ENCODE data around the gene SMIM7.

SMIM7 gene

GRCh38 chr19:16620018-16620417 is 39.9 kb downstream of the SMIM7 start:
- no peak for DNase-seq

- no peak for DNase-seq
These were observed 40.5 kb downstream of the SMIM7 start for GRCh38 chr19:16619457-16619856.

GRCh38 chr19:16618248-16618647 is 41.7 kb downstream of the SMIM7 start:
- DNase-seq: no peak

DNA sequence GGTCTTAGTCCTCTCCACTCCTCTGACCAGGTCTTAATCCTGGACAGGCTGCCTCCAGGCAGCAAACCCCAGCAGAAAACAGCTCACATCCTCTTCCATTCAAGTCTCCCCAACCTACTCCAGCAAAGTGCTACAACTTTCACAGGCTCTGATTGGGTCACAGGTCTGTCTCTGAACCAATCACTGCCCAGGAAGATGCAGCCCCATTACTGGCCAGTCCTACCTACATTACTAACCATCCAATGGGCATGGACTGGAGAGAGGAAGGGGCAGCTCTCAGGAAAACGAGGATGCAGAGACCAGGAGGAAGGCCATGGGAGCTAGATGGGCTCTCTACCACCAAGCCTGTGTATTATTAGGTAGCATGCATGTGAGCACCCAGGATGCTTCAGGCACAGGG is 44.1 kb downstream of the SMIM7 start:
- DNase-seq: no peak

GRCh38 chr19:16614941-16615340 is 45.0 kb downstream of the SMIM7 start:
- no peak for DNase-seq

DNA sequence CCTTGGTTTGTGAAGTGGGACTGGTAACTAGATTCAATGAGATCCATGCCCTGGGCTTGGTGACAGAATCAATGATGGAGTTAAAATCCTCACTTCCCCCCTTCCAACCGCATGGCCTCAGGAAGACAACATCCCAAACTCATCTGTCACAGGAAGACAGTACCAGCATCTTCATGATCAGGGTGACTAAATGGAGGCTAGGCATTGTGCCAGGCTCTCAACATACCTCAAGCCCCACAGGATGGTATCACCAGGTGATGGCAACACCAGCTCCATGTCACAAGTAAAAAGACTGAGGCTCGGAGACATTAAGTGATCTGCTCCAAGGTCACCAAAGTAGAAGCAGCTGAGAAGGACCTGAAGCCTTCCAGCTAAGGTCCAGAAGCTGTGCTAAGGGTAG is 46.1 kb downstream of the SMIM7 start:
- no peak for DNase-seq

GRCh38 chr19:16612636-16613035 is 47.3 kb downstream of the SMIM7 start:
- no peak for DNase-seq

DNA sequence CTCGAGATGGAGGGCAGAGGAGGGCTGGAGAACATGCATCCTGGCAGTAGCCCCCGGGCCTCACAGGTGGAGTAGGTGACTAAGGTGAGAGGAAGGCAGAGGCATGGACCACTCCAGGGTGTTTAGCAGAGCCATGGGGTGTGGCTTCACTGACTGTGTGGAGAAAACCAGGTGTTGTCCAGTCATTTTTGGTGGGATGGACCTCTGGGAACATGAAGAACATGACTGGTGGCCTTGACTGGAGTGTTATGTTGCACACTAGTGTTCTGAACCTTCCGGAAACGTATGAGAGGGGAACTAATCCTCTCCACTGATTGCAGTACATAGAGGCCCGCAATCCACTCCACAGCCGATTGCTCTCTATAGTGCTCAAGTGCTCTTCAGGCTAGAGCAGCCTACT is 48.8 kb downstream of the SMIM7 start:
- DNase-seq: no peak

DNA sequence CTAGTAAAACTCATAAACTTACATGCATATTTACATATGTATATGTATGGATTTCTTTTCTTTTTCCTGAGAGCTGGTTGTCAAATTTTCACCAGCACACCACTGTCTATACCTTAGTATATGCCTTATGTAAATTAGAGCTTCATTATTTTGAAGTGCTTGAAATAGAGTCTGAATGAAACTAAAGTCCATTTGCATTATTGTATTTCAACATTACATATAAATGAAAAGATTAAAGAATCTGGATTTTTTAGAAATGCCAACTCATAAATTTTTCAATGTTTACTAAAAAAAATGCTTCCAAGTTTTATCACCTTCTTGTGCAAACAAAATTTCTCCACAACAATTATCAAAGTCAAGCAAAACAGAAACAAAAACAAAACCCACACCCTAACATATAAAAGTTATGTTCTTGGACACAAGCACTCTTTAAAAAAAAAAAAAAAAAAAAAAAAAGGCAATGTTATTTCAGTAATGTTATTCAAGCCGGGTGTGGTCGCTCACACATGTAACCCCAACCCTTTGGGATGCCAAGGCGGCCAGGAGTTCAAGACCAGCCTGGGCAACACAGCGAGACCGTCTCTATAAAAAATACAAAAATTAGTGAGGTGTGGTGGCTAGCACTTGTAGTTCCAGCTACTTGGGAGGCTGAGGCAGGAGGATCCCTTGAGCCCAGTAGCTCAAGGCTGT is 50.3 kb downstream of the SMIM7 start:
- no peak for DNase-seq

DNA sequence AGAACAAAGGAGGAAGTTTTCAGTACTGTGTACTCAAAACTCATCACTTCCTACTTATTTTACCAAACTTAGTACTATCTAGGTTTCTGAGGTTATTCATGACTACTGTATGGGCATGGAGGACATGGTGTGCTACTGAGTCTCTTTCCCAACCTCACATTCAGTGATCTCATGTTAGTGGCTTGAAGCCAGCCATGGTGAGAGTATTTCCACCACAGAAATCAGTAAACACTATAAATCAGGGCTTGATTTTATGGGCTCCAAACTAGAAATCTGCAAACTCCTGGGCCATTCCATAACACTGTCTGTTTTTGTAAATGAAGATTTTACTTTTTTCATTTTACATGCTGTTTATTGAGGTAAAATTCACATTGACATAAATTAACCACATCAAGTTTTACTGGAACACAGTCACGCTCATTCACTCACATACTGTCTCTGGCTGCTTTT is 51.6 kb downstream of the SMIM7 start:
- DNase-seq: no peak

DNA sequence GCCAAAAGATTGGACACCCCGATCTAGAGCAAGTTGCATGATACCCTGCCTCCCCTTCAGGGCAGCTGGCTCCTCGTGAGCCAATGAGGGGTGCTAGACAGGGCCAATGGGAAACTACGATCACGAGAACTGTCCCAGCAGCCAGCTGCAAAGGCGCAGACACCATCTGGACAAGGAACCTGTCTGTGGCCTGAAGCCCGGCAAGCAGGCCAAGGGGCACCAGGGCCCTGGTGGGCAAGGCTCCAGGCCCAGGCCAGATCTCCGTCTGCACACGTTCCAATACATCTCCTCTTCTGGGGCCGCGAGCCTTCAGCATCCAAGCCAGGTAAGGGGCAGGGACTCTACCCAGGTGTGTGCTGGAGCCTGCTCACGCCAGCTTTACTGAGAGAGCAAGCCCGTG is 52.1 kb downstream of the SMIM7 start:
- DNase-seq: no peak

DNA sequence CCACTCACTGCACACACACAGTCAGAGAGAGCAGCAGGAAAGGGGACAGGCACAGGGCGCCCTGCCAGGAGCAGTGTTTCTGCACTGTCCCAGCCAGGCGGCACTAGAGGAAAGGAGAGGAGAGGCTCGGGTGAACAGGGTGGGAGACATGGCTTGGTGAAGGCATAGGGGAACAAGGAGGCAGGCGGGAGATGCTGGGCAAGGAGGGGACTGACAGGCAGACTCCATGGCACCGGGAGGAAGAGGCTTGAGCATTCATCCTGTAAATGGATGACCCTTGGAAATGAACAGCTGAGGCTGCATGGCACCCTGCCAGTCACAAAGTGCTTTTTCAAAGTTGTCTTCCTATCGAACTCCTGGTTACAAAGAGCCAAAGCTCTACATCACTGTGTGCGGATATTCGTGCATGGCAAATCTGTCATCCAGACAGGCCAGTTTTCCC is 54.4 kb downstream of the SMIM7 start:
- DNase-seq: no peak

GRCh38 chr19:16605115-16605514 is 54.8 kb downstream of the SMIM7 start:
- no peak for DNase-seq

- DNase-seq: no peak
These were observed 55.3 kb downstream of the SMIM7 start for GRCh38 chr19:16604615-16605014.

GRCh38 chr19:16603090-16603489 is 56.9 kb downstream of the SMIM7 start:
- DNase-seq: no peak

GRCh38 chr19:16601378-16602052 is 58.4 kb downstream of the SMIM7 start:
- DNase-seq: no peak

DNA sequence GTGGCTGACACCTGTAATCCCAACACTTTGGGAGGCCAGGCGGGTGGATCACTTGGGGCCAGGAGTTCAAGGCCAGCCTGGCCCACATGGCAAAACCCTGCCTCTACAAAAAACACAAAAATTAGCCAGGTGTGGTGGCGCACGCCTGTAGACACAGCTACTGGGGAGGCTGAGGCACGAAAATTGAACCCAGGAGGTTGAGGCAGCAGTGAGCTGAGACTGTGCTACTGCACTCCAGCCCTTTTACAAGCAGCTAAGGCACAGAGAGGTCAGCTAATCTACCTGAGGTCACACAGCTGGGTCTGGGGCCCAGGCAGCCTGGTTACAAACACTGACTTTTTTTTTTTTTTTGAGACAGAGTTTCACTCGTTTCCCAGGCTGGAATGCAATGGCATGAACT is 59.1 kb downstream of the SMIM7 start:
- no peak for DNase-seq

GRCh38 chr19:16599655-16600346 is 60.1 kb downstream of the SMIM7 start:
- DNase-seq: peak; percentile 46

DNA sequence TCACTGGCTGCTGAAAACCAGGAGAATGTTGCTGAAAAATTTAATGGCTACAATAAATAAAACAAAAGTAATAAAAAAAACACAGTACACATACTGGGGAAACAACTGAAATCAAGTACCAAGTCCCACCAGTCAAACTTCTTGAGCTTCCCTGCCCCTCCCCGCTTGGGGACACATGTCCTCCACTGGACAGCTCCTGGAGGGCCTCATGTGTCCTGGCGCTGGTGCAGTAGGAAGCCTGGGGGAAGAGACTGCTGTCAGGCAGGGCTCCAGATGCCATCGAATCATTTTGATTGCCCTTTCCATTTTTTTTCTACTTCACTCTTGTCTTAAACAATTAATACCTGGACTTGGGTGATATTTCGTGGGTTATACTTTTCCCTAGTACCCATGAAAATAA is 61.1 kb downstream of the SMIM7 start:
- DNase-seq: no peak

- no peak for DNase-seq
These were observed 63.5 kb downstream of the SMIM7 start for GRCh38 chr19:16596399-16596798.

All from RPMI8226 (cell line).